ENCODE data around the gene CCM2L.

The CCM2L gene

GRCh38 chr20:32062776-32063170 is 52.5 kb downstream of the CCM2L start:
- no peak for DNase-seq

GRCh38 chr20:32063695-32064094 is 53.5 kb downstream of the CCM2L start:
- DNase-seq: no peak

GRCh38 chr20:32064667-32065066 is 54.4 kb downstream of the CCM2L start:
- no peak for DNase-seq

GRCh38 chr20:32067234-32067821 is 57.1 kb downstream of the CCM2L start:
- DNase-seq: peak; percentile 97

- no peak for DNase-seq
Measured at GRCh38 chr20:32068174-32068573, 57.9 kb downstream of the CCM2L start.

GRCh38 chr20:32069711-32070110 is 59.5 kb downstream of the CCM2L start:
- no peak for DNase-seq

GRCh38 chr20:32070282-32070681 is 60.0 kb downstream of the CCM2L start:
- DNase-seq: no peak

GRCh38 chr20:32070690-32071213 is 60.5 kb downstream of the CCM2L start:
- no peak for DNase-seq

- DNase-seq: no peak
Measured at GRCh38 chr20:32071395-32072167, 61.3 kb downstream of the CCM2L start.

GRCh38 chr20:32072168-32072750 is 62.0 kb downstream of the CCM2L start:
- DNase-seq: peak; percentile 54

GRCh38 chr20:32075534-32075933 is 65.3 kb downstream of the CCM2L start:
- no peak for DNase-seq

GRCh38 chr20:32077190-32077589 is 67.0 kb downstream of the CCM2L start:
- no peak for DNase-seq

GRCh38 chr20:32078322-32078721 is 68.1 kb downstream of the CCM2L start:
- DNase-seq: no peak

GRCh38 chr20:32078791-32079190 is 68.6 kb downstream of the CCM2L start:
- no peak for DNase-seq

- no peak for DNase-seq
Measured at GRCh38 chr20:32079655-32080109, 69.4 kb downstream of the CCM2L start.

- no peak for DNase-seq
Measured at GRCh38 chr20:32080783-32081182, 70.5 kb downstream of the CCM2L start.

All from fibroblast of skin of back (primary cell).